ENCODE data around the gene ECHDC1. TPM values are rescaled to one million over a fixed set of nuclear protein-coding genes. Genes with fewer than 3 reads are reported as not detected.
A peak's percentile ranks its signal among the peaks of the same experiment; 100 is the strongest.

Gene ECHDC1
- total RNA-seq, 6 experiments from 2014 or later = 41.3 to 51.7 (median 45.7) TPM

DNA sequence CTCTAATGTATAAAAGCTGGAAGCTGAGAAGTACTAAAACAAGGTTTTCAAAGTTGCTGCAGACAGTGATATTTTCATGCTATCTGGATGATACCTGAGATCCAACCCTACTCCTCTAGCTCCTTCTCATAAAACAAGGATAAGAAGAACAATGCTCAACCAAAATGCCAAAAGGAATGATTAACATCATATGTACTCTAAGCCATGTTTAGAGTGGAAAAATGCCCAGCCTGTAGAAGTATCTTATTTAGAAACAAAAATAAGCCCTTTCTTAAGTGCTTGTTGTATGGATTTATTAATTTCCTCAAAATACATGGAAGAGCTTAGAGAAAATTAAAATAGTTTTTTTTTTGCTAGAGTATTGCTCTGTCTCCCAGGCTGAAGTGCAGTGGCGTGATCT, 23.7 kb downstream of the ECHDC1 start:
- ATAC-seq (no peak), DNase-seq (no peak)
- Histone ChIP-seq H3K27me3 (no peaks in the 10 kb centered on the region), H3K4me3 (no peak overlapping the region), H3K36me3 (no peaks in the 10 kb centered on the region), H3K27ac (no peak overlapping the region), H3K4me1 (no peaks in the 10 kb centered on the region), H3K9me3 (no peaks in the 10 kb centered on the region)
- 100% methylated on average over 1 of the region's 1 CpG for WGBS (ENCODE audit: insufficient coverage, low coverage, low lambda C conversion rate, missing lambda C conversion rate)
- TF ChIP-seq, protein P1, sequence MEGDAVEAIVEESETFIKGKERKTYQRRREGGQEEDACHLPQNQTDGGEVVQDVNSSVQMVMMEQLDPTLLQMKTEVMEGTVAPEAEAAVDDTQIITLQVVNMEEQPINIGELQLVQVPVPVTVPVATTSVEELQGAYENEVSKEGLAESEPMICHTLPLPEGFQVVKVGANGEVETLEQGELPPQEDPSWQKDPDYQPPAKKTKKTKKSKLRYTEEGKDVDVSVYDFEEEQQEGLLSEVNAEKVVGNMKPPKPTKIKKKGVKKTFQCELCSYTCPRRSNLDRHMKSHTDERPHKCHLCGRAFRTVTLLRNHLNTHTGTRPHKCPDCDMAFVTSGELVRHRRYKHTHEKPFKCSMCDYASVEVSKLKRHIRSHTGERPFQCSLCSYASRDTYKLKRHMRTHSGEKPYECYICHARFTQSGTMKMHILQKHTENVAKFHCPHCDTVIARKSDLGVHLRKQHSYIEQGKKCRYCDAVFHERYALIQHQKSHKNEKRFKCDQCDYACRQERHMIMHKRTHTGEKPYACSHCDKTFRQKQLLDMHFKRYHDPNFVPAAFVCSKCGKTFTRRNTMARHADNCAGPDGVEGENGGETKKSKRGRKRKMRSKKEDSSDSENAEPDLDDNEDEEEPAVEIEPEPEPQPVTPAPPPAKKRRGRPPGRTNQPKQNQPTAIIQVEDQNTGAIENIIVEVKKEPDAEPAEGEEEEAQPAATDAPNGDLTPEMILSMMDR (IDR thresholded peaks at IDR 0.05) = no peak
- TF ChIP-seq POLR2A (IDR thresholded peaks at IDR 0.05) = no peak
- intact Hi-C loops (cut with DNase I) = no loop called here

DNA sequence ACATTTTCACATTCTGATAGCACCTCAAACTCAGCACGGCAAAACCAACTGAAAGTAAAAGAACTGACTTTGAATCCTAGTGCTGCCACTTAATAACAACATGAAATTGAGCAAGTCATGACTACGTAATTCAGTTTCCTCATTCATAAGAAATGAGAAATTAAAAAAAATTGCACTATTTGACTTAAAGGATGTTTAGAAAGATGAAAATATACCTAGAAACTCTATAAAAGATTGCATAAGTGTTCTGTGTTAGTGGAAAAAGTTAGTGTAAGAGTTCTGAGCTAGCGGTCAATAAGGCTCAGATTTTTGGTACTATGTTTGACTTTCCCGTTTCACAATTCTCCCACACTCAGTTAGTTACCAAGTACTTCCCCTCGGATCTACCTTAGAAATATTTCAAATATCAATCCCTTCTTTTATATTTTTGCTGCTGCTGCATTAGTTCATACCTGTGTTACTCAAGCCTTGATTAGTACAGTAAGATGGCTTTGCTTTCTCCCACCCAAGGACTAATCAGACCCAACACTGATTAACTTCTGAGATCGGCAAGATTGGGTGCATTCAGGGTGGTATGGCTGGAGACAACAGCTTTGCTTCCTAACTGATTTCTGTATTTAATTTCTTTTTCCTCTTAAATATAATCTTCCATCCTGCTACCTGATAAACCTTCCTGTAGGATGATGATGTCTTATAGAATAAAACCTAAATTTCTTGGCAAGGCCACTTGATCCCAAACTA, 25.9 kb downstream of the ECHDC1 start:
- ATAC-seq (peak; percentile 80 to 90 (median 86)), DNase-seq (no peak)
- Histone ChIP-seq H3K27ac (peak overlapping the region in 2 of 3 donors; percentile 0 to 16), H3K4me3 (no peak overlapping the region), H3K36me3 (peaks cover 0 to 12% (median 7%) of the 10 kb centered on the region in 4 donors), H3K9me3 (no peaks in the 10 kb centered on the region), H3K4me1 (no peaks in the 10 kb centered on the region), H3K27me3 (no peaks in the 10 kb centered on the region)
- WGBS (ENCODE audit: insufficient coverage, low coverage, low lambda C conversion rate, missing lambda C conversion rate) = 29% methylated on average over 6 of the region's 6 CpGs
- intact Hi-C loops (cut with DNase I) = no loop called here
- TF ChIP-seq, protein P1 (IDR thresholded peaks at IDR 0.05) = no peak

DNA sequence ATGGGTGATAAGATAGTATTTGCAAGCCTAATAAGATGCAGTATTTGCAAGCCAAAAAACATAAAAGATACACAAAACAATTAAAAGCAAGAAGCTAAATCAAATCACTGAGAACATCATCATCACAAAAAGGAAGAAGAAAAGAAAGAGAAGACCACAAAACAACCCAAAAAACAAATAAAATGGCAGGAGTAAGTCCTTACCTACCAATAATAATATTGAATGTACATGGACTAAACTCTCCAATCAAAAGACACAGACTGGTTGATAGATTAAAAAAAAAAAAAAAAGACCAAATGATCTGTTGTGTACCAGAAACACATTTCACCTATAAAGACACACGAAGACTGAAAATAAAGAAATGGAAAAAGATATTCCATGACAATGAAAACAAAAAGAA, 37.7 kb downstream of the ECHDC1 start:
- Histone ChIP-seq H3K27ac (no peak overlapping the region), H3K9me3 (no peaks in the 10 kb centered on the region), H3K27me3 (no peaks in the 10 kb centered on the region), H3K36me3 (no peaks in the 10 kb centered on the region), H3K4me3 (no peak overlapping the region), H3K4me1 (peaks cover 0 to 6% (median 0%) of the 10 kb centered on the region in 4 donors)
- no peak for TF ChIP-seq POLR2A (IDR thresholded peaks at IDR 0.05)
- TF ChIP-seq, protein P1 (IDR thresholded peaks at IDR 0.05) = no peak
- intact Hi-C loops (cut with DNase I) = loop anchor here in 1 of 2 donors (10.0 kb wide), 1 partner anchor 119 kb away; no protein-coding TSS in a partner anchor
- 86% methylated on average over 1 of the region's 1 CpG for WGBS (ENCODE audit: insufficient coverage, low coverage, low lambda C conversion rate, missing lambda C conversion rate)
- ATAC-seq (no peak), DNase-seq (no peak)

DNA sequence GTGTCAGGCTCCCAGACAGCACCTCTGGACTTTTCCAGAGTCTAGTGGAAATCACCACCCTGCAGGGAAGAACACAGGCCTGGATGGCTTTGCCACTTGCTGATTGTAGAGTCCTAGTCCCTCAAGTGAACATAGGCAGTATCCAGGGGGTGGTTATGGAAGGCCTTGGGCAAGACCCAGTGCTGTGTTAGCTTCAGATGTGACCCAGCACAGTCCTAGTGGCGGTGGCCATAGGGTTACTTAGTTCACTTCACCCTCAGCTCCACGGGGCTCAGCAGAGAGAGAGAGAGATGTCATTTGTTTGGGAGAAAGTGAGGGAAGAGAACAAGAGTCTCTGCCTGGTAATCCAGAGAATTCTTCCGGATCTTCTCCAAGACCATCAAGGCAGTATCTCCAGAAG, 39.5 kb downstream of the ECHDC1 start:
- no peak for DNase-seq
- Histone ChIP-seq H3K4me3 (no peak overlapping the region), H3K27me3 (no peaks in the 10 kb centered on the region), H3K36me3 (no peaks in the 10 kb centered on the region), H3K4me1 (peaks cover 0 to 6% (median 0%) of the 10 kb centered on the region in 4 donors), H3K27ac (no peak overlapping the region), H3K9me3 (no peaks in the 10 kb centered on the region)
- TF ChIP-seq, protein P1 (IDR thresholded peaks at IDR 0.05) = no peak
- no CpG with 5 or more reads among the region's 3 CpGs for WGBS (ENCODE audit: insufficient coverage, low coverage, low lambda C conversion rate, missing lambda C conversion rate)
- peak; percentile 31 to 44 (median 40) for ATAC-seq
- intact Hi-C loops (cut with DNase I) = loop anchor here in 1 of 2 donors (10.0 kb wide), 1 partner anchor 121 kb away; no protein-coding TSS in a partner anchor
